GM19452 (cell line): Measurements from ENCODE around the gene HOXD4.

ENCODE experiments used
- ATAC-seq: cut with Tn5 transposase; IDR thresholded peaks from one replicate; pipeline ENCODE4 v1.9.1; 2021; ENCODE audit not compliant: unreplicated experiment

The HOXD4 gene

GRCh38 chr2:176114120-176114929, 37.0 kb upstream of the HOXD4 start:
- ATAC-seq, result no peak

- ATAC-seq, result no peak
Measured at GRCh38 chr2:176114930-176115625, 36.3 kb upstream of the HOXD4 start.

GRCh38 chr2:176115883-176116813, 35.2 kb upstream of the HOXD4 start, which contains the start of gene HOXD10:
Gene HOXD10, plus strand, starts transcription at chr2:176116778. Its CDS starts 56 bp downstream, at chr2:176116834.
- no peak for ATAC-seq

- ATAC-seq, result no peak
Measured at GRCh38 chr2:176117162-176117822, 34.1 kb upstream of the HOXD4 start.

GRCh38 chr2:176117823-176118371, 33.5 kb upstream of the HOXD4 start:
- ATAC-seq, result no peak

GRCh38 chr2:176118601-176119339, 32.6 kb upstream of the HOXD4 start:
- no peak for ATAC-seq

GRCh38 chr2:176120364-176121189, 30.8 kb upstream of the HOXD4 start:
- no peak for ATAC-seq

- no peak for ATAC-seq
Measured at GRCh38 chr2:176121190-176122051, 29.9 kb upstream of the HOXD4 start.

- ATAC-seq, result no peak
Measured at GRCh38 chr2:176122052-176122682, 29.2 kb upstream of the HOXD4 start.

- no peak for ATAC-seq
Measured at GRCh38 chr2:176122683-176123410, 28.5 kb upstream of the HOXD4 start, which contains the start of gene HOXD9. Gene HOXD9, plus strand, starts transcription at chr2:176122719. Its CDS starts 50 bp downstream, at chr2:176122769.

GRCh38 chr2:176123411-176124109, 27.8 kb upstream of the HOXD4 start:
- no peak for ATAC-seq

- ATAC-seq, result no peak
Measured at GRCh38 chr2:176124110-176124946, 27.0 kb upstream of the HOXD4 start.

- no peak for ATAC-seq
Measured at GRCh38 chr2:176124947-176125771, 26.2 kb upstream of the HOXD4 start.

- ATAC-seq, result no peak
Measured at GRCh38 chr2:176125772-176126054, 25.6 kb upstream of the HOXD4 start.
